Measurements from ENCODE around the gene MTHFD1L. TPM values are rescaled to one million over a fixed set of nuclear protein-coding genes. Genes with fewer than 3 reads are reported as not detected.

MTHFD1L gene
- total and polyA plus RNA-seq, 2 of the 8 experiments (the other 6 are each of a cell fraction or from before 2014, with no cell fraction given): 29.2 to 105 TPM

- no peak for FAIRE-seq
- Histone ChIP-seq H2AFZ (ENCODE audit: low read length) (no peak overlapping the region), H4K8ac (ENCODE audit: extremely low read depth, insufficient read depth, low read length) (no peak overlapping the region)
Observed at GRCh38 chr6:150846641-150847040, 18.9 kb upstream of the MTHFD1L start.

More at GRCh38 chr6:150846641-150847040, 18.9 kb upstream of the MTHFD1L start:
- no peaks in the 10 kb centered on the region for H3K79me1 ChIP-seq (ENCODE audit: low read depth, low read length)
- H3K56ac ChIP-seq (replicated peaks; ENCODE audit: insufficient read length, low read depth, low read length): no peak overlapping the region
- no peak overlapping the region for H4K5ac ChIP-seq (ENCODE audit: insufficient read length, low read depth, low read length)
- no peak overlapping the region for H3K27ac ChIP-seq (ENCODE audit: low read depth, low read length)
- H3K27me3 ChIP-seq (replicated peaks in 1 of 4; ENCODE audit: control insufficient read depth in 3 of 4, extremely low read depth in 1 of 4, insufficient read depth in 3 of 4, low read length in 3 of 4): no peaks in the 10 kb centered on the region
- no peak overlapping the region for H2BK120ac ChIP-seq (replicated peaks; ENCODE audit: low read depth, low read length)
- H3K14ac ChIP-seq (ENCODE audit: insufficient read length): no peak overlapping the region
- no peak overlapping the region for H3K18ac ChIP-seq (ENCODE audit: extremely low read depth, low read length)
- H3K4me2 ChIP-seq (ENCODE audit: insufficient read depth in 1 of 2, low read depth in 2 of 2, low read length in 2 of 2): no peak overlapping the region
- no peak overlapping the region for H2BK12ac ChIP-seq (ENCODE audit: low read depth, low read length)
- H3K36me3 ChIP-seq (ENCODE audit: control insufficient read depth in 2 of 4, insufficient read depth in 4 of 4, low read length in 3 of 4): no peaks in the 10 kb centered on the region
- ChIA-PET CTCF (ENCODE audit: partially characterized antibody) (interaction anchor here (4.0 kb wide), 1 partner anchor 30 kb away, joined by 27 read pairs; no protein-coding TSS in a partner anchor), POLR2A (ENCODE audit: partially characterized antibody) (interaction anchor here (1.0 kb wide), 1 partner anchor 12 kb away, joined by 3 read pairs; no protein-coding TSS in a partner anchor)
- H3K4me1 ChIP-seq (replicated peaks in 1 of 4; ENCODE audit: control insufficient read depth in 3 of 4, insufficient read depth in 4 of 4, low read length in 3 of 4): no peaks in the 10 kb centered on the region; a peak in 1 of 7 replicates
- H3K79me2 ChIP-seq (ENCODE audit: control insufficient read depth in 1 of 2, insufficient read depth in 2 of 2, low read length in 2 of 2): no peaks in the 10 kb centered on the region
- H2BK15ac ChIP-seq (ENCODE audit: low read length): no peak overlapping the region
- H3K4ac ChIP-seq (replicated peaks; ENCODE audit: insufficient read length, low read depth, low read length): no peak overlapping the region
- no peaks in the 10 kb centered on the region for H4K20me1 ChIP-seq (replicated peaks in 1 of 2; ENCODE audit: control insufficient read depth in 1 of 2, insufficient read depth in 2 of 2, low read length in 2 of 2)
- H2AK5ac ChIP-seq (ENCODE audit: low read depth, low read length): no peak overlapping the region
- WGBS, 2 experiments (ENCODE audit: extremely low coverage in 1 of 2, insufficient coverage in 1 of 2, insufficient read length in 1 of 2, insufficient replicate concordance in 2 of 2, low coverage in 1 of 2, low lambda C conversion rate in 2 of 2, missing lambda C conversion rate in 1 of 2): 97% methylated on average over 5 of the region's 5 CpGs; no CpG with 5 or more reads in 1 of the 2 experiments
- H2BK5ac ChIP-seq (ENCODE audit: low read depth, low read length): no peak overlapping the region
- DNase-seq (ENCODE audit: low read depth in 1 of 2, low spot score in 2 of 2): no peak
- H4K91ac ChIP-seq (replicated peaks; ENCODE audit: insufficient read length, low read length): no peak overlapping the region
- no peak overlapping the region for H3K9ac ChIP-seq (replicated peaks in 1 of 4; ENCODE audit: extremely low read depth in 1 of 4, low read depth in 3 of 4, low read length in 3 of 4)
- no peak for TF ChIP-seq TBP (IDR thresholded peaks at IDR 0.05; ENCODE audit: low read depth, low read length)
- TF ChIP-seq JUN (IDR thresholded peaks at IDR 0.05; ENCODE audit: low read depth, low read length): no peak
- no peak for TF ChIP-seq SIRT6 (IDR thresholded peaks at IDR 0.05; ENCODE audit: low read length)
- no peak for TF ChIP-seq CHD2 (IDR thresholded peaks at IDR 0.05; ENCODE audit: low read length)
- no peak for TF ChIP-seq KDM5A (IDR thresholded peaks at IDR 0.05; ENCODE audit: low read length)
- no peak for TF ChIP-seq KDM1A (IDR thresholded peaks at IDR 0.05; ENCODE audit: borderline replicate concordance, low read length)
- no peak for TF ChIP-seq RNF2 (IDR thresholded peaks at IDR 0.05; ENCODE audit: borderline replicate concordance, low read depth, low read length, missing control alignments, poor library complexity, severe bottlenecking)
- no peak for TF ChIP-seq HDAC6 (IDR thresholded peaks at IDR 0.05; ENCODE audit: low read depth, low read length)
- TF ChIP-seq PHF8 (conservative IDR thresholded peaks at IDR 0.05; ENCODE audit: low read depth, low read length): no peak
- TF ChIP-seq EP300 (IDR thresholded peaks at IDR 0.05; ENCODE audit: borderline replicate concordance in 1 of 2, low read depth in 2 of 2, low read length in 2 of 2): no peak
- no peak for TF ChIP-seq SIN3A (conservative IDR thresholded peaks at IDR 0.05 in 1 of 2, IDR thresholded peaks at IDR 0.05 in 1 of 2; ENCODE audit: low read depth in 1 of 2, low read length in 2 of 2)
- TF ChIP-seq FOSL1 (IDR thresholded peaks at IDR 0.05; ENCODE audit: insufficient read depth, low read depth, low read length): no peak
- H3K4me3 ChIP-seq (ENCODE audit: extremely low read depth in 1 of 4, insufficient read depth in 2 of 4, low read depth in 3 of 4, low read length in 4 of 4): no peak overlapping the region
- H3K23me2 ChIP-seq (ENCODE audit: low read depth, low read length): no peaks in the 10 kb centered on the region
- H2BK20ac ChIP-seq (ENCODE audit: low read length): no peak overlapping the region
- H3K23ac ChIP-seq (ENCODE audit: insufficient read length): no peak overlapping the region
- H3K9me3 ChIP-seq (ENCODE audit: insufficient read depth in 2 of 2, low read depth in 1 of 2, low read length in 1 of 2): no peaks in the 10 kb centered on the region

All from H1 (cell line).